Hepatocyte (in vitro differentiated cells): ENCODE measurements around the gene ERV3-1.
"Not testable (repeated sequence)": the region's sequence is repeated elsewhere in the genome, so short reads cannot be mapped to it uniquely, and the experiment has no call there.

Source experiments
- CTCF ChIP-seq: fragments of 200-600 bp; sonication (generic); IDR thresholded peaks from 2 replicates; pipeline ENCODE4 v1.5.1; 2016; ENCODE audit warnings: antibody characterized with exemption, mild to moderate bottlenecking; ENCODE audit not compliant: poor library complexity
- EZH2 ChIP-seq: fragments of 200-600 bp; sonication (generic); IDR thresholded peaks from 2 replicates; pipeline ENCODE4 v1.6.1; 2016; ENCODE audit warnings: antibody characterized with exemption, mild to moderate bottlenecking, borderline replicate concordance
- EZH2phosphoT487 ChIP-seq: fragments of 200-600 bp; sonication (generic); IDR thresholded peaks from one replicate; pipeline ENCODE4 v1.6.1; 2018; ENCODE audit warnings: antibody characterized with exemption, mild to moderate bottlenecking, low read depth, moderate library complexity; ENCODE audit not compliant: unreplicated experiment, severe bottlenecking

- TF ChIP-seq CTCF, EZH2, EZH2phosphoT487: not testable (repeated sequence)
Observed at GRCh38 chr7:64948774-64949173, 57.7 kb downstream of the ERV3-1 start.
